ENCODE results near the gene CDK11B. TPM values are rescaled to one million over a fixed set of nuclear protein-coding genes. Genes with fewer than 3 reads are reported as not detected.

CDK11B gene
- total and polyA plus RNA-seq, 2 of the 8 experiments (the other 6 are each of a cell fraction or from before 2014, with no cell fraction given), result 11.1 to 31.9 TPM

DNA sequence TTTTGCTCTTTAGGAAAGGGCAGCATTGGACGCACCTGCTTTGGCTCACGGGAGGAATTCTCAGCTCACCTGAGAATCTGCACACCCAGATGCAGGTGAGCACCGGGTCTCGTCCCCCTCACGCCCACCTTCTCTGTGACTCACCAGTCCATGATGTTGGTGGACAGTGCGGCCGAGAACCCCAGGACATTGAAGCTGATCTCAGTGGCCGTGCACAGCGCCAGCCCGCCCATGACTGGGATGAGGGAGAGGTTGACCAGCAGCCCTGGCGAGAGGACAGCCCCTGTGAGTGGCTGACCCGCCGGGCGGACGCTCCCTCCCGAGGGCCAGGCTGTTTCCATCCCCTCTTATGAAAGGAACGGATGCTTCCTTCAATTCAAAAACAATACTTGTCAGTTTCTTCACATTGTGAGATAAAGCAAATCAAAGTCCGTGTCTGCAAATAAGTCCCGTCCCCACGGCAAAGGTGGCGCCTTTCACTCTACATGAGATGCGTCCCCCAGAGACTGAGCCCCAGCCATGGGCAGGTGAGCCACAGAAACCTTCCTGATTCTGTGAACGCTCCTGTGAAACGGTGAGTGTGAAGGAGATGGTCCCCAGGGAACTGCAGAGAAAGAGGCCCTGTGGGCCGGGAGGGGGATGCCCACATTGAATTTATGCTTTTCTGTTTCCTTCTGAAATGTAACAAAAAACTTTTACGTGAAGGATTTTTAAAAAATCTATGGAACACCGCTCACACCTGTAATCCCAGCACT, 12.7 kb upstream of the CDK11B start:
- H4K8ac ChIP-seq (ENCODE audit: extremely low read depth, insufficient read depth, low read length), result no peak overlapping the region
- H2BK15ac ChIP-seq (ENCODE audit: low read length), result no peak overlapping the region
- H3K18ac ChIP-seq (ENCODE audit: extremely low read depth, low read length), result no peak overlapping the region
- no peak overlapping the region for H3K23ac ChIP-seq (ENCODE audit: insufficient read length)
- H2BK20ac ChIP-seq (ENCODE audit: low read length), result no peak overlapping the region
- no peak overlapping the region for H4K91ac ChIP-seq (replicated peaks; ENCODE audit: insufficient read length, low read length)
- no peak overlapping the region for H2AK5ac ChIP-seq (ENCODE audit: low read depth, low read length)
- H4K20me1 ChIP-seq (replicated peaks in 1 of 2; ENCODE audit: control insufficient read depth in 1 of 2, insufficient read depth in 2 of 2, low read length in 2 of 2), result peaks cover 0 to 6% of the 10 kb centered on the region in 2 experiments
- ChIA-PET POLR2A (ENCODE audit: partially characterized antibody) (interaction anchor here (1.4 kb wide), 1 partner anchor 12 kb away, joined by 3 read pairs; no protein-coding TSS in a partner anchor), CTCF (ENCODE audit: partially characterized antibody) (interaction anchor here (4.4 kb wide), 1 partner anchor 7 kb away, joined by 24 read pairs; no protein-coding TSS in a partner anchor)
- no peak for DNase-seq (ENCODE audit: low read depth in 1 of 2, low spot score in 2 of 2)
- H3K4me3 ChIP-seq (ENCODE audit: extremely low read depth in 1 of 4, insufficient read depth in 2 of 4, low read depth in 3 of 4, low read length in 4 of 4), result no peak overlapping the region
- H3K23me2 ChIP-seq (ENCODE audit: low read depth, low read length), result no peaks in the 10 kb centered on the region
- no peak overlapping the region for H2BK5ac ChIP-seq (ENCODE audit: low read depth, low read length)
- no peaks in the 10 kb centered on the region for H3K79me1 ChIP-seq (ENCODE audit: low read depth, low read length)
- H2AFZ ChIP-seq (ENCODE audit: low read length), result no peak overlapping the region
- H3K36me3 ChIP-seq (ENCODE audit: control insufficient read depth in 2 of 4, insufficient read depth in 4 of 4, low read length in 3 of 4), result peaks cover 0 to 30% (median 9%) of the 10 kb centered on the region in 4 experiments; a peak in 4 of 8 replicates
- H4K5ac ChIP-seq (ENCODE audit: insufficient read length, low read depth, low read length), result no peak overlapping the region
- H3K27ac ChIP-seq (ENCODE audit: low read depth, low read length), result no peak overlapping the region
- no peak overlapping the region for H3K56ac ChIP-seq (replicated peaks; ENCODE audit: insufficient read length, low read depth, low read length)
- no peak overlapping the region for H3K9ac ChIP-seq (replicated peaks in 1 of 4; ENCODE audit: extremely low read depth in 1 of 4, low read depth in 3 of 4, low read length in 3 of 4)
- H3K4me1 ChIP-seq (replicated peaks in 1 of 4; ENCODE audit: control insufficient read depth in 3 of 4, insufficient read depth in 4 of 4, low read length in 3 of 4), result no peaks in the 10 kb centered on the region
- no peak overlapping the region for H3K4ac ChIP-seq (replicated peaks; ENCODE audit: insufficient read length, low read depth, low read length)
- H3K79me2 ChIP-seq (ENCODE audit: control insufficient read depth in 1 of 2, insufficient read depth in 2 of 2, low read length in 2 of 2), result no peaks in the 10 kb centered on the region
- H3K9me3 ChIP-seq (ENCODE audit: insufficient read depth in 2 of 2, low read depth in 1 of 2, low read length in 1 of 2), result no peaks in the 10 kb centered on the region
- FAIRE-seq, result no peak
- 89% methylated on average over 27 of the region's 27 CpGs; no CpG with 5 or more reads in 1 of the 2 experiments for WGBS, 2 experiments (ENCODE audit: extremely low coverage in 1 of 2, insufficient coverage in 1 of 2, insufficient read length in 1 of 2, insufficient replicate concordance in 2 of 2, low coverage in 1 of 2, low lambda C conversion rate in 2 of 2, missing lambda C conversion rate in 1 of 2)
- H3K14ac ChIP-seq (ENCODE audit: insufficient read length), result no peak overlapping the region
- H2BK12ac ChIP-seq (ENCODE audit: low read depth, low read length), result no peak overlapping the region
- TF ChIP-seq KDM4A (IDR thresholded peaks at IDR 0.05; ENCODE audit: low read depth, low read length, severe bottlenecking) (no peak), ASH2L (IDR thresholded peaks at IDR 0.05; ENCODE audit: low read length) (no peak)
- TF ChIP-seq, protein P1, sequence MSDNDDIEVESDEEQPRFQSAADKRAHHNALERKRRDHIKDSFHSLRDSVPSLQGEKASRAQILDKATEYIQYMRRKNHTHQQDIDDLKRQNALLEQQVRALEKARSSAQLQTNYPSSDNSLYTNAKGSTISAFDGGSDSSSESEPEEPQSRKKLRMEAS (IDR thresholded peaks at IDR 0.05), result no peak
- H2BK120ac ChIP-seq (replicated peaks; ENCODE audit: low read depth, low read length), result no peak overlapping the region
- H3K4me2 ChIP-seq (ENCODE audit: insufficient read depth in 1 of 2, low read depth in 2 of 2, low read length in 2 of 2), result no peak overlapping the region
- H3K27me3 ChIP-seq (replicated peaks in 1 of 4; ENCODE audit: control insufficient read depth in 3 of 4, extremely low read depth in 1 of 4, insufficient read depth in 3 of 4, low read length in 3 of 4), result no peaks in the 10 kb centered on the region
